ENCODE results near the gene BRSK2. TPM values are rescaled to one million over a fixed set of nuclear protein-coding genes. Genes with fewer than 3 reads are reported as not detected.

BRSK2 gene
- total RNA-seq, 2 donors from 2014 or later: 67.5 to 113 TPM

GRCh38 chr11:1478011-1478410, 88.3 kb downstream of the BRSK2 start:
- H3K4me3 ChIP-seq: no peak overlapping the region
- no peaks in the 10 kb centered on the region for H3K4me1 ChIP-seq
- WGBS, 2 donors: 93 to 99% methylated on average over 10 to 13 of the region's 13 CpGs
- H3K36me3 ChIP-seq (replicated peaks in 1 of 2; ENCODE audit: insufficient read depth in 1 of 2, low read depth in 2 of 2): peaks cover 0 to 5% of the 10 kb centered on the region in 2 donors
- no peak for TF ChIP-seq CTCF (IDR thresholded peaks at IDR 0.05)
- TF ChIP-seq POLR2A (IDR thresholded peaks at IDR 0.05): no peak
- H3K27ac ChIP-seq: no peak overlapping the region
- intact Hi-C loops (cut with DNase I): no loop called here
- no peak for ATAC-seq
- H3K27me3 ChIP-seq: no peaks in the 10 kb centered on the region
- H3K9me3 ChIP-seq: no peaks in the 10 kb centered on the region
- peak in 1 of 4 donors; percentile 3 for DNase-seq

GRCh38 chr11:1478544-1478943, 88.8 kb downstream of the BRSK2 start:
- intact Hi-C loops (cut with DNase I): no loop called here
- Histone ChIP-seq H3K27ac (no peak overlapping the region), H3K27me3 (no peaks in the 10 kb centered on the region), H3K4me3 (no peak overlapping the region), H3K36me3 (replicated peaks in 1 of 2; ENCODE audit: insufficient read depth in 1 of 2, low read depth in 2 of 2) (peaks cover 0 to 4% of the 10 kb centered on the region in 2 donors), H3K9me3 (no peaks in the 10 kb centered on the region), H3K4me1 (no peaks in the 10 kb centered on the region)
- DNase-seq (peak in 1 of 4 donors; percentile 7), ATAC-seq (no peak)
- no peak for TF ChIP-seq CTCF (IDR thresholded peaks at IDR 0.05)
- no peak for TF ChIP-seq POLR2A (IDR thresholded peaks at IDR 0.05)
- WGBS, 2 donors: 67 to 81% methylated on average over 8 to 9 of the region's 9 CpGs

GRCh38 chr11:1479006-1479677, 89.4 kb downstream of the BRSK2 start:
- no peak overlapping the region for H3K4me3 ChIP-seq
- no peaks in the 10 kb centered on the region for H3K27me3 ChIP-seq
- H3K27ac ChIP-seq: no peak overlapping the region
- intact Hi-C loops (cut with DNase I): no loop called here
- ATAC-seq (no peak), DNase-seq (peak in 2 of 4 donors; percentile 32 to 35)
- no peaks in the 10 kb centered on the region for H3K9me3 ChIP-seq
- TF ChIP-seq POLR2A (IDR thresholded peaks at IDR 0.05) (no peak), CTCF (IDR thresholded peaks at IDR 0.05) (no peak)
- peaks cover 0 to 4% of the 10 kb centered on the region in 2 donors for H3K36me3 ChIP-seq (replicated peaks in 1 of 2; ENCODE audit: insufficient read depth in 1 of 2, low read depth in 2 of 2)
- 85 to 89% methylated on average over 5 to 8 of the region's 9 CpGs for WGBS, 2 donors
- no peaks in the 10 kb centered on the region for H3K4me1 ChIP-seq

- Histone ChIP-seq H3K36me3 (replicated peaks in 1 of 2; ENCODE audit: insufficient read depth in 1 of 2, low read depth in 2 of 2) (peaks cover 0 to 4% of the 10 kb centered on the region in 2 donors), H3K27me3 (no peaks in the 10 kb centered on the region), H3K9me3 (no peaks in the 10 kb centered on the region), H3K4me1 (no peaks in the 10 kb centered on the region), H3K27ac (no peak overlapping the region), H3K4me3 (no peak overlapping the region)
- ATAC-seq (no peak), DNase-seq (peak in 1 of 4 donors; percentile 4)
- TF ChIP-seq CTCF (IDR thresholded peaks at IDR 0.05) (no peak), POLR2A (IDR thresholded peaks at IDR 0.05) (no peak)
- 94% methylated on average over 12 of the region's 12 CpGs; no CpG with 5 or more reads in 1 of the 2 donors for WGBS, 2 donors
- intact Hi-C loops (cut with DNase I): no loop called here
Measured at GRCh38 chr11:1479678-1480118, 90.0 kb downstream of the BRSK2 start.

GRCh38 chr11:1480191-1480554, 90.4 kb downstream of the BRSK2 start:
- Histone ChIP-seq H3K4me3 (no peak overlapping the region), H3K4me1 (peaks cover 3% of the 10 kb centered on the region), H3K27ac (no peak overlapping the region), H3K9me3 (no peaks in the 10 kb centered on the region), H3K27me3 (no peaks in the 10 kb centered on the region), H3K36me3 (replicated peaks in 1 of 2; ENCODE audit: insufficient read depth in 1 of 2, low read depth in 2 of 2) (peaks cover 0 to 4% of the 10 kb centered on the region in 2 donors)
- TF ChIP-seq POLR2A (IDR thresholded peaks at IDR 0.05) (no peak), CTCF (IDR thresholded peaks at IDR 0.05) (no peak)
- no peak for ATAC-seq
- WGBS, 2 donors: 83 to 86% methylated on average over 13 of the region's 13 CpGs
- intact Hi-C loops (cut with DNase I): no loop called here
- DNase-seq: peak in 2 of 4 donors; percentile 5 to 7
